Upper lobe of left lung (tissue), 4 donors: ENCODE results near the gene ANO2.

Experiments used
- CTCF ChIP-seq, 6 experiments: fragments of 450-650 bp in 4 of 6; fragments of 200-600 bp in 2 of 6; sonication (generic) in 2 of 6; IDR thresholded peaks; one replicate each; pipeline ENCODE4 v1.5.1; 2016 to 2019; ENCODE audit warnings: antibody characterized with exemption in 6 of 6
- EP300 ChIP-seq, 4 donors: sonication (generic); formaldehyde crosslinking; IDR thresholded peaks; one replicate each; pipeline ENCODE4 v1.5.1; 2017; ENCODE audit warnings: antibody characterized with exemption in 4 of 4, control low read depth in 2 of 4

- TF ChIP-seq EP300 (IDR thresholded peaks at IDR 0.05), result no peak
- no peak for TF ChIP-seq CTCF (IDR thresholded peaks at IDR 0.05)
These were observed 301.8 kb downstream of the ANO2 start for GRCh38 chr12:5643266-5643665.
